ENCODE measurements around the gene S100A6. TPM values are rescaled to one million over a fixed set of nuclear protein-coding genes. Genes with fewer than 3 reads are reported as not detected.
A peak's percentile ranks its signal among the peaks of the same experiment; 100 is the strongest.

S100A6 gene
- total RNA-seq, 1 donor from 2014 or later, result 1.1 TPM

DNA sequence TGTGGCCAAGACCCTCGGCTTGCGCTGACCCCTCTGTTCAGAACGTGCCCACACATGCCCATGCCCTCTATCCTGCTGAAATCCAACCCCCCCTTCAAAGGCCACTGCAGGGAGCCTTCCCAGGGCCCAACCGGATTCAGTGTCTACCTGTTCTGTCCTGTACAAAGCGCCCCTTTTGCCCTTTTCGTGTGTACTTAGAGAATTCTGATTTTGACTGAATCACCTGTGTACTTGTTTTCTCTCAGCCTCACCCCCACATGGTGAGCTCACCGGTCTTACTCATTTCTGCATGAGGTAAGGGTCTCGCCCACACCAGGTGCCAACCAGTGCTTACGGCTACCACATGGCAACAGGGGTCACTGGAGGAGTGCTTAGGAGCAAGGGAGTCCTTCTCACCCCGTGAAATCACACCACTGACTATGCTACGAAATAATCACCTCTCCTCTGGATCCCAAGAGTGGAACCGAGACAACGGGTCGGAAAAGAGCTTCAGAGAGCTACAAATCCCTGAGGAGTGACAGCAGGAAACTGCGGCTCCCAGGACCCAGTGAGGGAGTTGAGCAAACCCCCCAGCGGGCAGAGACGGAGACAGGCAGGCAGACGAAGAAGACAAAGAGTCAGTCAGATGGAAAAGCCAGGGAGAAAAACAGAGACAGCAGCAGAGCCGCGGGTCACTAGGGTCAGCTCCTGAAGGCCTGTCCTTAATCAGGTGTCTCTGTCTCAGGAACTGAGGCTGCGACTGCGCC, 32.0 kb upstream of the S100A6 start:
- Mint-ChIP-seq H3K4me3 (ENCODE audit: unreplicated experiment) (no peak overlapping the region), H3K27me3 (ENCODE audit: unreplicated experiment) (no peaks in the 10 kb centered on the region), H3K9me3 (ENCODE audit: unreplicated experiment) (no peaks in the 10 kb centered on the region), H3K4me1 (ENCODE audit: unreplicated experiment) (peaks cover 59% of the 10 kb centered on the region), H3K27ac (ENCODE audit: unreplicated experiment) (peak overlapping the region; percentile 98), H3K36me3 (ENCODE audit: unreplicated experiment) (no peaks in the 10 kb centered on the region)
- DNase-seq (ENCODE audit: extremely low spot score, unreplicated experiment), result no peak
- TF ChIP-seq, protein P1, sequence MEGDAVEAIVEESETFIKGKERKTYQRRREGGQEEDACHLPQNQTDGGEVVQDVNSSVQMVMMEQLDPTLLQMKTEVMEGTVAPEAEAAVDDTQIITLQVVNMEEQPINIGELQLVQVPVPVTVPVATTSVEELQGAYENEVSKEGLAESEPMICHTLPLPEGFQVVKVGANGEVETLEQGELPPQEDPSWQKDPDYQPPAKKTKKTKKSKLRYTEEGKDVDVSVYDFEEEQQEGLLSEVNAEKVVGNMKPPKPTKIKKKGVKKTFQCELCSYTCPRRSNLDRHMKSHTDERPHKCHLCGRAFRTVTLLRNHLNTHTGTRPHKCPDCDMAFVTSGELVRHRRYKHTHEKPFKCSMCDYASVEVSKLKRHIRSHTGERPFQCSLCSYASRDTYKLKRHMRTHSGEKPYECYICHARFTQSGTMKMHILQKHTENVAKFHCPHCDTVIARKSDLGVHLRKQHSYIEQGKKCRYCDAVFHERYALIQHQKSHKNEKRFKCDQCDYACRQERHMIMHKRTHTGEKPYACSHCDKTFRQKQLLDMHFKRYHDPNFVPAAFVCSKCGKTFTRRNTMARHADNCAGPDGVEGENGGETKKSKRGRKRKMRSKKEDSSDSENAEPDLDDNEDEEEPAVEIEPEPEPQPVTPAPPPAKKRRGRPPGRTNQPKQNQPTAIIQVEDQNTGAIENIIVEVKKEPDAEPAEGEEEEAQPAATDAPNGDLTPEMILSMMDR (IDR thresholded peaks at IDR 0.05), result no peak

DNA sequence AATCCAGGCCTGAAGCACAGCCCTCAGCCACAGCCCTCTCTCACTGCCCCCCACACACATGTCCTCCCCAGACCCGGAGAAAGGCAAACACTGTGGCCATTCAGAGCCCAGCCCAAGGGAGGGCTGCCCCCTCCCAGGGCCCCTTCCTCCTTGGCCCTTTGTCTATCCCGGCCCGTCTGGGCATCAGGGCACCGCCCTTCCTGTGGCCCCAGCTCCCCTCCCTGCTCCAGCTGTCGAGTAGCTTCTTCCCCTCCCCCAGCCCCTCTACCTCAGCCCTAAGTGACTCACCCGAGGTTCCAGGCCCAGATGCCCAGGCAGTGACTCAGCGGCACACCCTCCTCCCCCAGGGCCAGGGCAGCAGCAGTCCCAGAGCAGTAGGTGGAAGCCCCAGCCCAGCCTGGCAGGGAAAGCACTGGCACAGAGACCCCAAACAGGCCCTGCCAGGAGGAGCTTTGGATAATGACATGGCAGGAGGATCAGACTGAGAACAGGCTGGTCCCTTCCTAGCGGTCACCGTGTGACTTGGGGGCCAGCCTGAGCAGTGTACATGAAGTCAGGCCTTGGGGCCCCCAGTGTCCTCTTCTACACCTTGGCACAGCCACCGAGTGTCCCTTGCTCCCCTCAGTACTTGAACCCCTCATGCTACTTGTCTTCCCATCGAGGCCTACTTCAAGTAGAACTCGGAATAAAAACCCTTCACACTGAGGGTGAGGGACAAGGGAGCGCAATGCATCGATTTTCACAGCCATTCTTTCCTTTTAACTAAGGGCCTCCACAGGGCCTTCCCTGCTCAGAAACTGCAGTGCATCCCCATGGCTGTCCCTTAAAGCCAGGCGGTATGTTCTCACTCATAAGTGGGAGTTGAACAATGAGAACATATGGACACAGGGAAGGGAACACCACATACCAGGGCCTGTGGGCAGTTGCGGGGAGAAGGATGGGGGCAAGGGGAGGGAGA, 30.9 kb upstream of the S100A6 start:
- Mint-ChIP-seq H3K4me3 (ENCODE audit: unreplicated experiment) (no peak overlapping the region), H3K4me1 (ENCODE audit: unreplicated experiment) (peaks cover 53% of the 10 kb centered on the region), H3K36me3 (ENCODE audit: unreplicated experiment) (no peaks in the 10 kb centered on the region), H3K27ac (ENCODE audit: unreplicated experiment) (peak overlapping the region; percentile 100), H3K9me3 (ENCODE audit: unreplicated experiment) (no peaks in the 10 kb centered on the region), H3K27me3 (ENCODE audit: unreplicated experiment) (no peaks in the 10 kb centered on the region)
- TF ChIP-seq, protein P1 (IDR thresholded peaks at IDR 0.05), result no peak
- DNase-seq (ENCODE audit: extremely low spot score, unreplicated experiment), result peak; percentile 99

DNA sequence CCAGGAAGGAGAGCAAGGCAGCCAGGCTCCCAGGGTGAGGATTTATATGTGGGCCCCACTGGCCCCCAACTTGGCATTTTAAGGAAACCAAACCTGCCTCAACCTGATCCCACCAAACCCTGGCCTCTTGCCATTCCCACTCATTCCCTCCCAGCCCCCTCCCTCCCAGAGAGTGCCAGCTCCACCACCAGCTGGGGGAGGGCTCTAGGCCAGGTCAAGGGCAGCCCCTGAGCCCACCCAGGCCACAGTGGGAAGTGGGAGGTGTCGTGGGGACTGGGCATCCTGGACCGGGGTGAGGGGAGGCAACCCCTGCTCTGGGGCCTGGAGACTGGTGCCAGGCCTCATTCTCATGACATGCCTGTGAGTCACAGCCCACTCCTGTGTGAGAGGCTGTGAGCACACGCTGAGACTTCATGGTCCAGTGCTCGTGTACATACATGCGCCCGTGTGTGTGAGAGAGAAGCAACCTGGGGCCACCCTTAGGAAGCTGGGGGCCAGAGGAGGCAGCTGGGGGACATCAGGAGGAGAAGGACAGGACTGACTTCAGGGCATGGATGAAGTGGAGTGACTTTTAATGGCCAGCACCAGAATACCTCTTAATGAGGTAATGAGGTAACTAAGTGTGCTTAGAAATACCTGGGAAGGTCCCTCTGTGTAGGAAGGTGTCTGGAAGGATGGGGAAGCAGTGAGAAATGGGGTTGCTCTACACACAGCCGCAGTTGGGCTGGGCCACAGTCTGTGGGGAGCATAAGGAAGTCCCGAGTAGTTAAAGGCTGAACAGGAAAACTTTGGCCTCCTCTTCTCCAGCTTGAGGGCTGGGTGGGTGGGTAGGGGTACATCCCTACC, 30.0 kb upstream of the S100A6 start, which contains the start of gene S100A2:
TSS of gene S100A2 (minus strand) at position 316 of the 846 bp plus-strand sequence. CDS start 1,967 bp downstream, outside the sequence.
- H3K9me3 Mint-ChIP-seq (ENCODE audit: unreplicated experiment), result no peaks in the 10 kb centered on the region
- no peak within 1 kb of the TSS for H3K4me3 Mint-ChIP-seq (ENCODE audit: unreplicated experiment)

DNA sequence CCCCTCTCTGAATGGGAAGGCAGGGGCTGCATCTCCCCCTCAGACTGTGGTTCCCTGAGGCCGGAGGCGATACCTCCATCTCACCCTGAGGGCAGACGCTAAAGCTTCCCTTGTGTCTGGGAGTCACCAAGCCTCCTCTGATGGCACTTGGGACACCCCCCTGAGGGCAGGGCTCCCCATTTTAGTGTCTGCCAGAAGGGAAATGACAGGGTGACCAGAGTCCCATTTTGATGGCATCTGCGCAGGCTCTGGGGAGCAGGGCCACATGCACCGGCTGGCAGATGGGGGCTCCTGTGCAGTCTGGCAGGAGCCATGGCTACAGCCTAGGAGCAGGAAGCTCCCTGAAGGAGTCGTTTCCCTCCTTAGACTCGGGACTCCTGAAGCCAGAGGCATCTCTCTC, 28.2 kb upstream of the S100A6 start:
- Mint-ChIP-seq H3K27ac (ENCODE audit: unreplicated experiment) (peak overlapping the region; percentile 82), H3K27me3 (ENCODE audit: unreplicated experiment) (no peaks in the 10 kb centered on the region), H3K36me3 (ENCODE audit: unreplicated experiment) (no peaks in the 10 kb centered on the region), H3K4me3 (ENCODE audit: unreplicated experiment) (no peak overlapping the region), H3K9me3 (ENCODE audit: unreplicated experiment) (no peaks in the 10 kb centered on the region), H3K4me1 (ENCODE audit: unreplicated experiment) (peaks cover 50% of the 10 kb centered on the region)
- DNase-seq (ENCODE audit: extremely low spot score, unreplicated experiment), result no peak
- TF ChIP-seq, protein P1 (IDR thresholded peaks at IDR 0.05), result no peak

More for the DNA sequence above, 30.0 kb upstream of the S100A6 start, which contains the start of gene S100A2:
- no peaks in the 10 kb centered on the region for H3K27me3 Mint-ChIP-seq (ENCODE audit: unreplicated experiment)
- DNase-seq (ENCODE audit: extremely low spot score, unreplicated experiment), result no peak
- H3K27ac Mint-ChIP-seq (ENCODE audit: unreplicated experiment), result peak within 1 kb of the TSS; percentile 100
- H3K36me3 Mint-ChIP-seq (ENCODE audit: unreplicated experiment), result no peaks in the 10 kb centered on the region
- TF ChIP-seq, protein P1 (IDR thresholded peaks at IDR 0.05), result no peak
- H3K4me1 Mint-ChIP-seq (ENCODE audit: unreplicated experiment), result peaks cover 50% of the 10 kb centered on the region

Data from osteocyte (in vitro differentiated cells).